Measurements from ENCODE around the gene CPLX1. TPM values are rescaled to one million over a fixed set of nuclear protein-coding genes. Genes with fewer than 3 reads are reported as not detected.

The CPLX1 gene
- total RNA-seq, 1 experiment from 2014 or later, result 14.5 TPM

- Histone ChIP-seq H3K27me3 (ENCODE audit: insufficient read depth, low read length) (no peaks in the 10 kb centered on the region), H3K27ac (ENCODE audit: low read depth, low read length) (no peak overlapping the region), H3K4me3 (replicated peaks in 1 of 2; ENCODE audit: low read depth in 1 of 2, low read length in 2 of 2) (no peak overlapping the region), H2AFZ (ENCODE audit: low read depth, low read length, poor library complexity, severe bottlenecking) (no peak overlapping the region), H4K20me1 (ENCODE audit: insufficient read depth) (no peaks in the 10 kb centered on the region), H3K4me2 (ENCODE audit: low read length) (no peak overlapping the region), H3K79me2 (ENCODE audit: insufficient read depth, low read length) (no peaks in the 10 kb centered on the region), H3K9me3 (ENCODE audit: control insufficient read depth in 1 of 2, insufficient read depth in 1 of 2, low read depth in 1 of 2, low read length in 2 of 2) (peaks cover 0 to 17% of the 10 kb centered on the region in 2 experiments; a peak in 1 of 4 replicates), H3K36me3 (ENCODE audit: control insufficient read depth in 1 of 2, insufficient read depth in 2 of 2, low read length in 2 of 2) (no peaks in the 10 kb centered on the region), H3K9ac (ENCODE audit: low read length) (no peak overlapping the region), H3K9me2 (ENCODE audit: insufficient read depth) (no peaks in the 10 kb centered on the region), H3K4me1 (ENCODE audit: control insufficient read depth in 1 of 2, insufficient read depth in 2 of 2, low read length in 2 of 2) (no peaks in the 10 kb centered on the region)
- TF ChIP-seq SP1 (IDR thresholded peaks at IDR 0.05; ENCODE audit: low read depth), result no peak
- TF ChIP-seq TCF7L2 (IDR thresholded peaks at IDR 0.05; ENCODE audit: borderline replicate concordance, extremely low read depth, insufficient read depth, insufficient read length), result peak; percentile 71
- RAD21 ChIA-PET (ENCODE audit: low non-redundant PET in 1 of 2, low total read pairs in 2 of 2, uncharacterized antibody in 2 of 2, unreplicated experiment in 2 of 2), result no interaction called here
- no peak for DNase-seq (ENCODE audit: low read depth, low spot score)
- intact Hi-C loops (cut with micrococcal nuclease), result no loop called here
- CTCF ChIA-PET, result no interaction called here
- POLR2A ChIA-PET, result no interaction called here
- no peak for ATAC-seq
- no TSS peak for BruUV-seq (replicated peaks)
Measured at GRCh38 chr4:835148-836002, 9.4 kb upstream of the CPLX1 start.

GRCh38 chr4:834368-835147 lies 8.6 kb upstream of the CPLX1 start:
- ATAC-seq (no peak), DNase-seq (ENCODE audit: low read depth, low spot score) (no peak)
- Histone ChIP-seq H3K36me3 (ENCODE audit: control insufficient read depth in 1 of 2, insufficient read depth in 2 of 2, low read length in 2 of 2) (no peaks in the 10 kb centered on the region), H3K4me2 (ENCODE audit: low read length) (no peak overlapping the region), H3K27ac (ENCODE audit: low read depth, low read length) (no peak overlapping the region), H2AFZ (ENCODE audit: low read depth, low read length, poor library complexity, severe bottlenecking) (no peak overlapping the region), H3K9me3 (ENCODE audit: control insufficient read depth in 1 of 2, insufficient read depth in 1 of 2, low read depth in 1 of 2, low read length in 2 of 2) (peaks cover 0 to 17% of the 10 kb centered on the region in 2 experiments; a peak in 1 of 4 replicates), H3K9ac (ENCODE audit: low read length) (no peak overlapping the region), H4K20me1 (ENCODE audit: insufficient read depth) (no peaks in the 10 kb centered on the region), H3K4me3 (replicated peaks in 1 of 2; ENCODE audit: low read depth in 1 of 2, low read length in 2 of 2) (no peak overlapping the region), H3K4me1 (ENCODE audit: control insufficient read depth in 1 of 2, insufficient read depth in 2 of 2, low read length in 2 of 2) (no peaks in the 10 kb centered on the region), H3K27me3 (ENCODE audit: insufficient read depth, low read length) (no peaks in the 10 kb centered on the region), H3K79me2 (ENCODE audit: insufficient read depth, low read length) (no peaks in the 10 kb centered on the region), H3K9me2 (ENCODE audit: insufficient read depth) (no peaks in the 10 kb centered on the region)
- TF ChIP-seq JUND (IDR thresholded peaks at IDR 0.05) (no peak), EZH2phosphoT487 (IDR thresholded peaks at IDR 0.05; ENCODE audit: borderline replicate concordance) (no peak), CEBPB (IDR thresholded peaks at IDR 0.05; ENCODE audit: low read depth) (no peak), ELF1 (IDR thresholded peaks at IDR 0.05; ENCODE audit: borderline replicate concordance, low read depth) (no peak), RAD21 (IDR thresholded peaks at IDR 0.05; ENCODE audit: low read depth) (no peak), TCF7L2 (IDR thresholded peaks at IDR 0.05; ENCODE audit: borderline replicate concordance, extremely low read depth, insufficient read depth, insufficient read length) (no peak), EGR1 (IDR thresholded peaks at IDR 0.05; ENCODE audit: low read depth) (no peak), CBX3 (IDR thresholded peaks at IDR 0.05; ENCODE audit: low read depth) (no peak), EZH2 (IDR thresholded peaks at IDR 0.05) (no peak), SIN3A (IDR thresholded peaks at IDR 0.05; ENCODE audit: low read depth) (no peak), ZFX (IDR thresholded peaks at IDR 0.05) (no peak), ATF3 (IDR thresholded peaks at IDR 0.05) (no peak), MAX (IDR thresholded peaks at IDR 0.05) (no peak)
- intact Hi-C loops (cut with micrococcal nuclease), result no loop called here
- POLR2A ChIA-PET, result no interaction called here
- CTCF ChIA-PET, result no interaction called here
- no TSS peak for BruUV-seq (replicated peaks)
- RAD21 ChIA-PET (ENCODE audit: low non-redundant PET in 1 of 2, low total read pairs in 2 of 2, uncharacterized antibody in 2 of 2, unreplicated experiment in 2 of 2), result no interaction called here
